HEK293T (cell line): ENCODE data around the gene ZNF19.

Source experiments
- CTCF ChIA-PET: fragments of 350-600 bp; formaldehyde crosslinking; extraction: SDS; loops from one replicate; lab custom pipeline; 2021; ENCODE audit warnings: antibody characterized with exemption, inconsistent platforms; lab: Yijun Ruan, JAX
- POLR2A ChIA-PET: fragments of 350-600 bp; formaldehyde crosslinking; extraction: SDS; loops from one replicate; lab custom pipeline; 2020; ENCODE audit warnings: antibody characterized with exemption, inconsistent platforms; lab: Yijun Ruan, JAX
- DNase-seq: peaks from one replicate; pipeline ENCODE4 v3.0.0; 2012; ENCODE audit warnings: mixed read lengths; ENCODE audit errors: extremely low spot score
- ARNT ChIP-seq: fragments of 450-650 bp; IDR thresholded peaks from 2 replicates; pipeline ENCODE4 v1.6.1; 2017; ENCODE audit warnings: mild to moderate bottlenecking
- BHLHE40 ChIP-seq: fragments of 450-650 bp; IDR thresholded peaks from 2 replicates; pipeline ENCODE4 v1.6.1; 2016; ENCODE audit warnings: mild to moderate bottlenecking, moderate library complexity, borderline replicate concordance
- CTBP1 ChIP-seq: fragments of 450-650 bp; IDR thresholded peaks from 2 replicates; pipeline ENCODE4 v1.6.1; 2016; ENCODE audit warnings: borderline replicate concordance
- ELF4 ChIP-seq: fragments of 450-650 bp; IDR thresholded peaks from 2 replicates; pipeline ENCODE4 v1.6.1; 2017; ENCODE audit warnings: antibody characterized with exemption
- FOXA1 ChIP-seq: fragments of 450-650 bp; IDR thresholded peaks from 2 replicates; pipeline ENCODE4 v1.6.1; 2016; ENCODE audit warnings: mild to moderate bottlenecking
- FOXK2 ChIP-seq: fragments of 450-650 bp; IDR thresholded peaks from 2 replicates; pipeline ENCODE4 v1.6.1; 2016; ENCODE audit warnings: mild to moderate bottlenecking
- FOXM1 ChIP-seq: fragments of 450-650 bp; IDR thresholded peaks from 2 replicates; pipeline ENCODE4 v1.6.1; 2017; ENCODE audit warnings: mild to moderate bottlenecking, borderline replicate concordance
- HDGF ChIP-seq: fragments of 450-650 bp; IDR thresholded peaks from 2 replicates; pipeline ENCODE4 v1.6.1; 2017; ENCODE audit warnings: antibody characterized with exemption, borderline replicate concordance
- L3MBTL2 ChIP-seq: fragments of 450-650 bp; conservative IDR thresholded peaks from 2 replicates; pipeline ENCODE4 v1.6.1; 2016; ENCODE audit warnings: mild to moderate bottlenecking
- LEF1 ChIP-seq: fragments of 450-650 bp; IDR thresholded peaks from 2 replicates; pipeline ENCODE4 v1.6.1; 2017; ENCODE audit warnings: mild to moderate bottlenecking, borderline replicate concordance
- NFRKB ChIP-seq: fragments of 450-650 bp; IDR thresholded peaks from 2 replicates; pipeline ENCODE4 v1.6.1; 2016; ENCODE audit warnings: mild to moderate bottlenecking, moderate library complexity
- PKNOX1 ChIP-seq: fragments of 450-650 bp; IDR thresholded peaks from 2 replicates; pipeline ENCODE4 v1.6.1; 2016
- SP1 ChIP-seq: fragments of 450-650 bp; IDR thresholded peaks from 2 replicates; pipeline ENCODE4 v1.6.1; 2017
- SUZ12 ChIP-seq: fragments of 450-650 bp; IDR thresholded peaks from 2 replicates; pipeline ENCODE4 v1.6.1; 2016; ENCODE audit warnings: mild to moderate bottlenecking
- TARDBP ChIP-seq: fragments of 450-650 bp; IDR thresholded peaks from 2 replicates; pipeline ENCODE4 v1.6.1; 2016
- ZNF384 ChIP-seq: fragments of 450-650 bp; IDR thresholded peaks from 2 replicates; pipeline ENCODE4 v1.6.1; 2016

The ZNF19 gene

GRCh38 chr16:71431991-71432390 is 57.1 kb downstream of the ZNF19 start:
- POLR2A ChIA-PET: no interaction called here
- DNase-seq: no peak
- TF ChIP-seq CTBP1: no peak
- no peak for TF ChIP-seq FOXM1
- TF ChIP-seq BHLHE40: no peak
- CTCF ChIA-PET: no interaction called here

DNA sequence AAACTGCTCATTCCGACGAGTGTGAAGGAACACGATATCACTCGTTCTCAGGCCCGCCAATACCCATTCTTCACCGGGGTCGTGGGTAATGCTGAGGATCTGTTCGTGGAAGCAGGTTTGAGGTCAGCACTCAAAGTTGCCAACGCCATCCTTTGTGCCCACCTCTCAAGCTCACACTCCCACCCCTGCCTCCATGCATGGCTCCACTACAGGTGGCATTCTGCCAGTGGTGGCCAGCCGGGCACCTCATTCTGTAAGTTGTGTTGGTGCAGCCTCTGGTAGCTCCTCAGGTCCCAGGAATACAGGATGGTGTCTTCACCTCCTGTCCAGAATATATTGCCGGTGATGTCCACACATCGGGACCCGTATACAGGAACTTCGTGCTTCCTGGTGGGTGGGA is 57.9 kb downstream of the ZNF19 start:
- CTCF ChIA-PET: no interaction called here
- no peak for TF ChIP-seq ELF4
- TF ChIP-seq FOXK2: no peak
- no peak for TF ChIP-seq ZNF384
- TF ChIP-seq PKNOX1: no peak
- no peak for TF ChIP-seq SP1
- no peak for TF ChIP-seq BHLHE40
- no peak for TF ChIP-seq LEF1
- TF ChIP-seq FOXA1: no peak
- no peak for TF ChIP-seq FOXM1
- no peak for TF ChIP-seq NFRKB
- no peak for TF ChIP-seq SUZ12
- no peak for TF ChIP-seq ARNT
- TF ChIP-seq TARDBP: no peak
- TF ChIP-seq L3MBTL2: no peak
- no peak for TF ChIP-seq HDGF
- no peak for TF ChIP-seq CTBP1
- POLR2A ChIA-PET: no interaction called here
- DNase-seq: no peak

DNA sequence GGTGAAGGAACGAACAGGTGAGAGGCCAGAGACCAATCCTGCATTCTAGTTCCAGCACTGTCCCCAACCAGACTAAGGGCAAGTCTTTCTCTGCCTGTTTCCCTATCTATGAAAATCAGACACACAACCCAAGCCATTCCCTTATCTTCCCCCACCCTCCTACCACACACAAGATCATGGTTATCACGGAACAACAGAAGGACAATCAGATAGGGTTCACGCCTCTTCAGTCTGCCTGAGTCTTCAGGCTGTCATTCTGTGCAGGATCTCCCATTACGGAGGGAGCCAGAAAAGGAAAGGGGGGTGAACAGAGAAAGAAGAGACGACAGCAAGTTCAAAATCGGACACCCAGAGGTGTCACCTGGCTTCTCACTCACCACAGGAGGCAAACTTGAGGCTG is 58.4 kb downstream of the ZNF19 start:
- TF ChIP-seq FOXA1 (no peak), FOXK2 (no peak), L3MBTL2 (no peak), HDGF (no peak), LEF1 (no peak), PKNOX1 (no peak)
- DNase-seq: no peak
- ChIA-PET CTCF (no interaction called here), POLR2A (interaction anchor here (2.1 kb wide), 1 partner anchor 31 kb away, joined by 7 read pairs; the partner anchor contains the start of gene ZNF23)

- POLR2A ChIA-PET: interaction anchor here (2.1 kb wide), 1 partner anchor 33 kb away, joined by 7 read pairs; the partner anchor contains the start of gene ZNF23
- DNase-seq: no peak
- CTCF ChIA-PET: no interaction called here
- TF ChIP-seq TARDBP: no peak
- no peak for TF ChIP-seq ZNF384
- TF ChIP-seq PKNOX1: no peak
- no peak for TF ChIP-seq FOXK2
- no peak for TF ChIP-seq SUZ12
- TF ChIP-seq CTBP1: no peak
- no peak for TF ChIP-seq HDGF
- TF ChIP-seq NFRKB: no peak
- no peak for TF ChIP-seq LEF1
- TF ChIP-seq L3MBTL2: no peak
- TF ChIP-seq ARNT: no peak
- TF ChIP-seq SP1: no peak
- TF ChIP-seq FOXA1: no peak
- TF ChIP-seq ELF4: no peak
- no peak for TF ChIP-seq BHLHE40
Observed at GRCh38 chr16:71429581-71429980, 59.5 kb downstream of the ZNF19 start.

DNA sequence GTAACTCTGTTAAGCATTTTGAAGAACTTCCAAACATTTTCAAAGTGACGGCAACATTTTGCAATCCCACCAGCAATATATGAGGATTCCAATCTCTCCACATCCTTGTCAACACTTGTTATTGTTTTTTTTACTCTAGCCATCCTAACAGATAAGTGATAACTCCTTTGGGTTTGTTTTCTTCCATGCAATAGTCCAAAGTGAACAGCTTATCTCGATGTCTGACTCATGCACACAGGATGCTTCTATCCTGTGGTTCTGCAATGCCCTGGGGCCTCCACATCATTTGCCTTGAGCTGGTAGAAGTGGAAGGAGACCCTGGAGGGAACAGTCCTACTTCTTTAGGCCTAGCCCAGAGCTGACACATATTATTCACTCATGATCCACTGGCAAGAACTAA is 60.2 kb downstream of the ZNF19 start:
- ChIA-PET POLR2A (interaction anchor here (2.1 kb wide), 1 partner anchor 33 kb away, joined by 7 read pairs; the partner anchor contains the start of gene ZNF23), CTCF (no interaction called here)
- TF ChIP-seq ELF4 (no peak), SUZ12 (no peak), PKNOX1 (no peak), HDGF (no peak), BHLHE40 (no peak), TARDBP (no peak), CTBP1 (no peak), LEF1 (no peak), FOXM1 (no peak), FOXK2 (no peak), NFRKB (no peak)
- DNase-seq: no peak

GRCh38 chr16:71428385-71428784 is 60.7 kb downstream of the ZNF19 start:
- no peak for DNase-seq
- ChIA-PET POLR2A (interaction anchor here (2.1 kb wide), 1 partner anchor 34 kb away, joined by 7 read pairs; the partner anchor contains the start of gene ZNF23), CTCF (no interaction called here)
- TF ChIP-seq PKNOX1 (no peak), SUZ12 (no peak), HDGF (no peak), FOXK2 (no peak), ZNF384 (no peak)
